Progenitor cell of endocrine pancreas (in vitro differentiated cells): ENCODE results near the gene NPIPA1. TPM values are rescaled to one million over a fixed set of nuclear protein-coding genes. Genes with fewer than 3 reads are reported as not detected.
"Not testable (repeated sequence)": the region's sequence is repeated elsewhere in the genome, so short reads cannot be mapped to it uniquely, and the experiment has no call there.

Experiments
- DNase-seq: peaks from one replicate; pipeline ENCODE4 v3.0.0; 2021; ENCODE audit warnings: low spot score; ENCODE audit not compliant: unreplicated experiment
- H3K27ac Mint-ChIP-seq: 2 replicates; pipeline ENCODE4 v1.8.0; 2021; ENCODE audit warnings: mild to moderate bottlenecking, moderate library complexity, mixed read lengths
- H3K27me3 Mint-ChIP-seq: 2 replicates; pipeline ENCODE4 v1.8.0; 2021; ENCODE audit warnings: mixed read lengths
- H3K36me3 Mint-ChIP-seq: 2 replicates; pipeline ENCODE4 v1.8.0; 2022; ENCODE audit warnings: mixed read lengths; ENCODE audit not compliant: insufficient read depth
- H3K4me1 Mint-ChIP-seq: 2 replicates; pipeline ENCODE4 v1.8.0; 2021; ENCODE audit warnings: low read depth, mixed read lengths
- H3K4me3 Mint-ChIP-seq: 2 replicates; pipeline ENCODE4 v1.8.0; 2021; ENCODE audit warnings: low read depth, mild to moderate bottlenecking, moderate library complexity, mixed read lengths
- H3K9me3 Mint-ChIP-seq: 2 replicates; pipeline ENCODE4 v1.8.0; 2021; ENCODE audit warnings: low read depth, mixed read lengths
- CTCF ChIP-seq: fragments of 200-600 bp; sonication (generic); IDR thresholded peaks from one replicate; pipeline ENCODE4 v1.5.0; 2021; ENCODE audit warnings: antibody characterized with exemption, mild to moderate bottlenecking; ENCODE audit not compliant: unreplicated experiment
- long read RNA-seq: library from polyadenylated mRNA; unstranded; transcript quantifications from one replicate; pipeline ENCODE4 v2.0.0, GENCODE V29; 2020
- total RNA-seq: library from RNA; stranded (reverse); gene quantifications from 2 replicates; pipeline ENCODE4 v1.2.1, GENCODE V29; 2021

The NPIPA1 gene
- 208 and 215 TPM in 2 replicates for total RNA-seq
- long read RNA-seq, partial matches to known transcripts = 16 of 28 reads
- long read RNA-seq, other reads (novel, unspliced or antisense) = 12 of 28 reads

- H3K9me3 Mint-ChIP-seq, H3K27me3 Mint-ChIP-seq, DNase-seq, H3K36me3 Mint-ChIP-seq, H3K4me1 Mint-ChIP-seq, H3K4me3 Mint-ChIP-seq, H3K27ac Mint-ChIP-seq: not testable (repeated sequence)
These were observed at the start of gene NPIPA1 for GRCh38 chr16:14937143-14937542. TSS of gene NPIPA1 (plus strand) at chr16:14937443. CDS start at chr16:14937443, 0 bp downstream.

- not testable (repeated sequence) for H3K27ac Mint-ChIP-seq
These were observed 45.1 kb upstream of the NPIPA1 start for GRCh38 chr16:14892111-14892510.

GRCh38 chr16:14895382-14895781 is 41.9 kb upstream of the NPIPA1 start:
- not testable (repeated sequence) for H3K27ac Mint-ChIP-seq, H3K9me3 Mint-ChIP-seq, DNase-seq, H3K36me3 Mint-ChIP-seq, H3K27me3 Mint-ChIP-seq, H3K4me3 Mint-ChIP-seq, H3K4me1 Mint-ChIP-seq

More at GRCh38 chr16:14892111-14892510, 45.1 kb upstream of the NPIPA1 start:
- H3K36me3 Mint-ChIP-seq, H3K27me3 Mint-ChIP-seq, H3K4me3 Mint-ChIP-seq, H3K4me1 Mint-ChIP-seq, H3K9me3 Mint-ChIP-seq, DNase-seq: not testable (repeated sequence)

GRCh38 chr16:14896023-14896422 is 41.2 kb upstream of the NPIPA1 start:
- not testable (repeated sequence) for H3K4me3 Mint-ChIP-seq, DNase-seq, H3K27me3 Mint-ChIP-seq, H3K9me3 Mint-ChIP-seq, H3K4me1 Mint-ChIP-seq, H3K27ac Mint-ChIP-seq, H3K36me3 Mint-ChIP-seq

- H3K36me3 Mint-ChIP-seq, DNase-seq, H3K4me1 Mint-ChIP-seq, H3K27me3 Mint-ChIP-seq, H3K27ac Mint-ChIP-seq, H3K9me3 Mint-ChIP-seq, H3K4me3 Mint-ChIP-seq: not testable (repeated sequence)
- TF ChIP-seq CTCF = peak; percentile 30
These were observed 40.1 kb upstream of the NPIPA1 start for GRCh38 chr16:14897006-14897664.

DNA sequence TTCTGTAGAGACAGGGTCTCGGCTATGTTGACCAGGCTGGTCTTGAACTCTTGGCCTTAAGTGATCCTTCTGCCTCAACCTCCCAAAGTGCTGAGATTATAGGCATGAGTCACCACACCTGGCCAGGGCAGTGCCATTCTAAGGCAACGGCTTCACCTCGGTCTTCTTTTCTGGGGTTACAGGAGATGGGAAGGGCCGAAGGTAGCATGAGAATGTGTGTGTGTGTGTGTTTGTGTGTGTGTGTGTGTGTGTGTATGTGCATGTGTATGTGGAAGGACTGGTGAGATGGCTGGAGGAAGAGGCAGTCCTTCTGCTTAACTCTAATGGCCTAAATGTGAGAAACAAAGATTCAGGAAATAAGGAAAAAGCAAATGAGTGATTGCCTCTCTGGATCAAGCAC is 39.1 kb upstream of the NPIPA1 start:
- H3K27ac Mint-ChIP-seq = peak overlapping the region; percentile 12
- DNase-seq, H3K4me3 Mint-ChIP-seq, H3K27me3 Mint-ChIP-seq, H3K9me3 Mint-ChIP-seq, H3K4me1 Mint-ChIP-seq, H3K36me3 Mint-ChIP-seq: not testable (repeated sequence)

GRCh38 chr16:14903191-14903957 is 33.9 kb upstream of the NPIPA1 start:
- not testable (repeated sequence) for DNase-seq, H3K27me3 Mint-ChIP-seq, H3K4me3 Mint-ChIP-seq, H3K9me3 Mint-ChIP-seq, H3K27ac Mint-ChIP-seq, H3K36me3 Mint-ChIP-seq, H3K4me1 Mint-ChIP-seq

GRCh38 chr16:14909744-14910143 is 27.5 kb upstream of the NPIPA1 start:
- H3K36me3 Mint-ChIP-seq, H3K4me3 Mint-ChIP-seq, DNase-seq, H3K4me1 Mint-ChIP-seq, H3K9me3 Mint-ChIP-seq, H3K27me3 Mint-ChIP-seq, H3K27ac Mint-ChIP-seq: not testable (repeated sequence)

DNA sequence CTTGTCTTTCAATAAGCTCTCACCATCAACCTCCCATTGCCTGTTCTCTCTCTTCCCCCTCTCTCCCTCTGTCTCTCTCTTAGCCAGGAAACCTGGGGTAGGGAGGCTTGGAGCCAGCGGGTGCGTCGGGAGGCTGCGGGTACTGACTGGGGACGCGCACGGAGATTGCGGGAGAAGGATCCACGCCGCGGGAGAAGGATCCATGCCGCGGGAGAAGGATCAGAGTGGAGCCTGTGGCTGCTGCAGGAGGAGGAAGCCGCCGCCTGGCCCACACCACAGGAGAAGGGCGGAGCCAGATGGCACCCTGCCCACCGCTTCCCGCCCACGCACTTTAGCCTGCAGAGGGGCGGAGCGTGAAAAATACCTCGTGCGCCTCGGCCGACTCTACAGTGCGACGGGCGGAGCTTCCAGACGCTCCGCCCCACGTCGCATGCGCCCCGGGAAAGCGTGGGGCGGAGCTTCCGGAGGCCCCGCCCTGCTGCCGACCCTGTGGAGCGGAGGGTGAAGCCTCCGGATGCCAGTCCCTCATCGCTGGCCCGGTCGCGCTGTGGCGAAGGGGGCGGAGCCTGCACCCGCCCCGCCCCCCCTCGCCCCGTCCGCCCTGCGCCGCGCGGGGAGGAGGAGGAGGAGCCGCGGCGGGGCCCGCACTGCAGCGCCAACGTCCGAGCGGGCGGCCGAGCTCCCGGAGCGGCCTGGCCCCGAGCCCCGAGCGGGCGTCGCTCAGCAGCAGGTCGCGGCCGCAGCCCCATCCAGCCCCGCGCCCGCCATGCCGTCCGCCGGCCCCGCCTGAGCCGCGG is 26.2 kb upstream of the NPIPA1 start:
- not testable (repeated sequence) for H3K9me3 Mint-ChIP-seq, H3K27ac Mint-ChIP-seq, DNase-seq, H3K4me3 Mint-ChIP-seq, H3K36me3 Mint-ChIP-seq, H3K27me3 Mint-ChIP-seq, H3K4me1 Mint-ChIP-seq

- peak overlapping the region; percentile 69 for H3K4me3 Mint-ChIP-seq
These were observed 25.3 kb upstream of the NPIPA1 start for GRCh38 chr16:14911954-14912353.

GRCh38 chr16:14912588-14912987 is 24.7 kb upstream of the NPIPA1 start:
- DNase-seq, H3K27me3 Mint-ChIP-seq, H3K36me3 Mint-ChIP-seq, H3K4me1 Mint-ChIP-seq, H3K4me3 Mint-ChIP-seq, H3K27ac Mint-ChIP-seq, H3K9me3 Mint-ChIP-seq: not testable (repeated sequence)

More at GRCh38 chr16:14911954-14912353, 25.3 kb upstream of the NPIPA1 start:
- DNase-seq = peak; percentile 56
- not testable (repeated sequence) for H3K4me1 Mint-ChIP-seq, H3K27me3 Mint-ChIP-seq, H3K36me3 Mint-ChIP-seq, H3K27ac Mint-ChIP-seq, H3K9me3 Mint-ChIP-seq

GRCh38 chr16:14918504-14918903 is 18.7 kb upstream of the NPIPA1 start:
- H3K4me3 Mint-ChIP-seq, H3K4me1 Mint-ChIP-seq, H3K36me3 Mint-ChIP-seq, H3K27ac Mint-ChIP-seq, H3K27me3 Mint-ChIP-seq, H3K9me3 Mint-ChIP-seq: not testable (repeated sequence)
- DNase-seq = peak; percentile 8
